GM18508 (cell line): ENCODE results near the gene MPHOSPH9.
"Not testable (repeated sequence)": the region's sequence is repeated elsewhere in the genome, so short reads cannot be mapped to it uniquely, and the experiment has no call there.

Source experiments
- ATAC-seq: cut with Tn5 transposase; IDR thresholded peaks from one replicate; pipeline ENCODE4 v1.9.1; 2021; ENCODE audit warnings: moderate number of reproducible peaks; ENCODE audit not compliant: insufficient read depth, unreplicated experiment

The MPHOSPH9 gene

GRCh38 chr12:123261196-123261595 lies 28.3 kb upstream of the MPHOSPH9 start:
- no peak for ATAC-seq

- no peak for ATAC-seq
Observed at GRCh38 chr12:123260081-123260480, 27.1 kb upstream of the MPHOSPH9 start.

- ATAC-seq, result no peak
Observed at GRCh38 chr12:123258593-123258992, 25.7 kb upstream of the MPHOSPH9 start.

GRCh38 chr12:123254853-123255446 lies 22.0 kb upstream of the MPHOSPH9 start:
- ATAC-seq, result no peak

- no peak for ATAC-seq
Observed at GRCh38 chr12:123253641-123254459, 20.9 kb upstream of the MPHOSPH9 start.

- ATAC-seq, result not testable (repeated sequence)
Observed at GRCh38 chr12:123252365-123252764, 19.4 kb upstream of the MPHOSPH9 start.

GRCh38 chr12:123251403-123252076 lies 18.6 kb upstream of the MPHOSPH9 start:
- ATAC-seq, result no peak

- no peak for ATAC-seq
Observed at GRCh38 chr12:123250471-123251383, 17.8 kb upstream of the MPHOSPH9 start.

- not testable (repeated sequence) for ATAC-seq
Observed at GRCh38 chr12:123248996-123249741, 16.2 kb upstream of the MPHOSPH9 start.

GRCh38 chr12:123248129-123248528 lies 15.2 kb upstream of the MPHOSPH9 start:
- not testable (repeated sequence) for ATAC-seq

- no peak for ATAC-seq
Observed at GRCh38 chr12:123245678-123246077, 12.7 kb upstream of the MPHOSPH9 start.

GRCh38 chr12:123243671-123244262 lies 10.8 kb upstream of the MPHOSPH9 start:
- no peak for ATAC-seq

- ATAC-seq, result no peak
Observed at GRCh38 chr12:123242116-123242904, 9.4 kb upstream of the MPHOSPH9 start.

GRCh38 chr12:123238961-123239360 lies 6.0 kb upstream of the MPHOSPH9 start:
- no peak for ATAC-seq

- ATAC-seq, result no peak
Observed at GRCh38 chr12:123238330-123238682, 5.4 kb upstream of the MPHOSPH9 start.

- ATAC-seq, result no peak
Observed at GRCh38 chr12:123237646-123238329, 4.8 kb upstream of the MPHOSPH9 start.

GRCh38 chr12:123233505-123234308 lies 766 bp upstream of the MPHOSPH9 start:
- ATAC-seq, result no peak
